Measurements from ENCODE around the gene BMP6.

DNA sequence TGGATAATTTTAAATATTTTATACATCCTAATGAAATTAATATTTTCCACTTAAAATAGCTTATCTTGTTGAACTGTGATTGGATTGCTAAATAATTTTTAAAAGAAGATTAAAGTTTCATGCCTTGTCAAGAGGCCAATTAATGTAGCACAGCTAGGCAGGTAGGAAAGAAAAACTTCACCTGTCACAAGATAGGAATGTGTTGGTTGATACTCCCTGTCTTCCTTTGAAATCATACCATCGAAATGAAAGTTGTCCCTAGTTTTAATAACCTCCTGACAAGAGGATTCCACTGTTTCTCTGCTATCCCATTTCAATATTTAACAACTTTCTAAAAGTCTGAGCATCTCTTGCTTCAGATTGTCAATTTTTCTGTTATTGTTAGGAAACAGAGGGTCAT, 80.8 kb downstream of the BMP6 start:
- no peak for TF ChIP-seq CTCF (IDR thresholded peaks at IDR 0.05)
- TF ChIP-seq EZH2 (IDR thresholded peaks at IDR 0.05) = no peak
